Right atrium auricular region (tissue), 2 donors: ENCODE data around the gene TIMM17A. TPM values are rescaled to one million over a fixed set of nuclear protein-coding genes. Genes with fewer than 3 reads are reported as not detected.
A peak's percentile ranks its signal among the peaks of the same experiment; 100 is the strongest.

Experiments
- DNase-seq: peaks from one replicate; pipeline ENCODE4 v3.0.0-alpha.2; 2019; ENCODE audit warnings: low spot score
- H3K27ac ChIP-seq, 2 donors: fragments of 200-600 bp; sonication (generic); 1 replicate in 1 of 2; 2 replicates in 1 of 2; pipeline ENCODE4 v1.5.1; 2016 to 2019
- H3K27me3 ChIP-seq, 2 donors: fragments of 200-600 bp; sonication (generic); one replicate each; pipeline versions ENCODE4 v1.5.1 to v1.6.0; 2017 to 2019
- H3K36me3 ChIP-seq: fragments of 200-600 bp; sonication (generic); one replicate; pipeline ENCODE4 v1.5.1; 2016
- H3K4me1 ChIP-seq, 2 donors: fragments of 200-600 bp; sonication (generic); one replicate each; pipeline versions ENCODE4 v1.5.1 to v1.6.0; 2017 to 2019
- H3K4me3 ChIP-seq, 2 donors: fragments of 200-600 bp; sonication (generic); 1 replicate in 1 of 2; 2 replicates in 1 of 2; pipeline ENCODE4 v1.5.1; 2017 to 2019; ENCODE audit warnings: mild to moderate bottlenecking in 1 of 2, moderate library complexity in 1 of 2
- H3K9me3 ChIP-seq, 2 donors: fragments of 200-600 bp; sonication (generic); one replicate each; pipeline ENCODE4 v1.5.1; 2019
- CTCF ChIP-seq, 2 donors: fragments of 200-600 bp; sonication (generic); IDR thresholded peaks; one replicate each; pipeline ENCODE4 v1.5.1; 2019; ENCODE audit warnings: antibody characterized with exemption in 2 of 2
- total RNA-seq, 2 donors: library from RNA; depleted of rRNA; stranded (reverse); fragments of >200 nt; gene quantifications; one replicate each; pipeline ENCODE4 v1.1.0, GENCODE V29; 2016

TIMM17A gene
- 10 to 100 TPM; 42.7 to 59.1 TPM for total RNA-seq

- H3K4me3 ChIP-seq, result peak within 1 kb of the TSS; percentile 90 to 91
- no peaks in the 10 kb centered on the region for H3K9me3 ChIP-seq
- peak; percentile 99 for DNase-seq
- peaks cover 0 to 14% of the 10 kb centered on the region in 2 donors for H3K4me1 ChIP-seq
- H3K27ac ChIP-seq, result peak within 1 kb of the TSS; percentile 87 to 88
- H3K36me3 ChIP-seq, result peaks cover 29% of the 10 kb centered on the region
- no peaks in the 10 kb centered on the region for H3K27me3 ChIP-seq
- TF ChIP-seq CTCF (IDR thresholded peaks at IDR 0.05), result peak in 1 of 2 donors; percentile 10
These were observed at the start of gene TIMM17A for GRCh38 chr1:201955009-201955728. Gene TIMM17A, plus strand, starts transcription at chr1:201955503. Its CDS starts 24 bp downstream, at chr1:201955527.

- Histone ChIP-seq H3K4me3 (no peak overlapping the region), H3K27ac (peak overlapping the region; percentile 53 to 86), H3K27me3 (no peaks in the 10 kb centered on the region), H3K9me3 (no peaks in the 10 kb centered on the region), H3K4me1 (peaks cover 0 to 50% of the 10 kb centered on the region in 2 donors), H3K36me3 (no peaks in the 10 kb centered on the region)
- TF ChIP-seq CTCF (IDR thresholded peaks at IDR 0.05), result no peak
- no peak for DNase-seq
These were observed 49.0 kb upstream of the TIMM17A start for GRCh38 chr1:201906336-201906735.

- Histone ChIP-seq H3K4me3 (no peak overlapping the region), H3K27ac (peak overlapping the region in 1 of 2 donors; percentile 86), H3K9me3 (no peaks in the 10 kb centered on the region), H3K4me1 (peaks cover 0 to 50% of the 10 kb centered on the region in 2 donors), H3K27me3 (no peaks in the 10 kb centered on the region), H3K36me3 (no peaks in the 10 kb centered on the region)
- TF ChIP-seq CTCF (IDR thresholded peaks at IDR 0.05), result no peak
- no peak for DNase-seq
These were observed 47.7 kb upstream of the TIMM17A start for GRCh38 chr1:201907621-201908020.

GRCh38 chr1:201911826-201912571, 43.3 kb upstream of the TIMM17A start:
- no peak for DNase-seq
- H3K4me1 ChIP-seq, result peaks cover 0 to 23% of the 10 kb centered on the region in 2 donors
- no peak for TF ChIP-seq CTCF (IDR thresholded peaks at IDR 0.05)
- no peaks in the 10 kb centered on the region for H3K27me3 ChIP-seq
- H3K4me3 ChIP-seq, result no peak overlapping the region
- no peaks in the 10 kb centered on the region for H3K36me3 ChIP-seq
- no peaks in the 10 kb centered on the region for H3K9me3 ChIP-seq
- peak overlapping the region in 1 of 2 donors; percentile 29 for H3K27ac ChIP-seq

GRCh38 chr1:201912832-201913231, 42.5 kb upstream of the TIMM17A start:
- peaks cover 0 to 23% of the 10 kb centered on the region in 2 donors for H3K4me1 ChIP-seq
- no peak for DNase-seq
- no peak overlapping the region for H3K4me3 ChIP-seq
- no peaks in the 10 kb centered on the region for H3K36me3 ChIP-seq
- no peaks in the 10 kb centered on the region for H3K9me3 ChIP-seq
- peak overlapping the region in 1 of 2 donors; percentile 79 for H3K27ac ChIP-seq
- no peaks in the 10 kb centered on the region for H3K27me3 ChIP-seq
- TF ChIP-seq CTCF (IDR thresholded peaks at IDR 0.05), result no peak
